Measurements from ENCODE around the gene PLA2G2E. TPM values are rescaled to one million over a fixed set of nuclear protein-coding genes. Genes with fewer than 3 reads are reported as not detected.

Gene PLA2G2E
- total RNA-seq, 6 experiments from 2014 or later, result not detected

- DNase-seq, result no peak
- intact Hi-C loops (cut with DNase I), result no loop called here
- Histone ChIP-seq H3K27ac (no peak overlapping the region), H3K27me3 (no peaks in the 10 kb centered on the region), H3K4me3 (no peak overlapping the region), H3K36me3 (no peaks in the 10 kb centered on the region), H3K9me3 (no peaks in the 10 kb centered on the region), H3K4me1 (peaks cover 0 to 3% (median 0%) of the 10 kb centered on the region in 4 donors)
- no peak for TF ChIP-seq CTCF (IDR thresholded peaks at IDR 0.05)
- TF ChIP-seq POLR2A (IDR thresholded peaks at IDR 0.05), result no peak
- ATAC-seq, result no peak
- 60% methylated on average over 8 of the region's 19 CpGs for WGBS (ENCODE audit: insufficient coverage, low coverage, low lambda C conversion rate, missing lambda C conversion rate)
Measured at GRCh38 chr1:19877821-19878636, 45.4 kb downstream of the PLA2G2E start.

DNA sequence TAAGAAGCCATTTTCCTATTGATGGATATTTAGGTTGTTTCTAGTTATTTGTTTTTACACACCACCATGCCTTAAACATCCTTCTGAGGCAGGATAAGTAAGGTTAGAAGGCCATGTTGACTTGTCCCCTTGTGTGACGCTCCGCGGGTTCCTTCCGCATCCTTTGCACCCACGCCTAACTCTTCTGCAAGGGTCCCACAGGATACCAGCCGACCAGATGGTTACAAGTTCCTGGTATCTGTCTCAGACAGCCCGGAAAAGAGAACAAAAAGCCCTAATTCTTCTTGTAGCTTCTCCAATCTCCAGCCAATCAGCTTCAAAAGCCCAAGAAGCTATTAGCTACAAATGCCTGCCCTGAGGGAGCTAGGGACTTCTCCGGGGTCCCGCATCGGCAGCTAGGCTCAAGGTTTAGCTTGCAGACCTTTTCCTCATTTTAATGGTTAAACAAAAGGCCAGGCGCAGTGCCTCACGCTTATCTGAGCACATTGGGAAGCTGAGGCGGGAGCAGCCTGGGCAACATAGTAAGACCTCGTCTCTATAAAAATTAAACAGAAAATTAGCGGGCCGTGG, 46.2 kb downstream of the PLA2G2E start:
- Histone ChIP-seq H3K4me3 (no peak overlapping the region), H3K36me3 (no peaks in the 10 kb centered on the region), H3K27ac (no peak overlapping the region), H3K4me1 (no peaks in the 10 kb centered on the region), H3K27me3 (no peaks in the 10 kb centered on the region), H3K9me3 (no peaks in the 10 kb centered on the region)
- DNase-seq (no peak), ATAC-seq (no peak)
- 69% methylated on average over 16 of the region's 16 CpGs for WGBS (ENCODE audit: insufficient coverage, low coverage, low lambda C conversion rate, missing lambda C conversion rate)
- intact Hi-C loops (cut with DNase I), result no loop called here
- no peak for TF ChIP-seq POLR2A (IDR thresholded peaks at IDR 0.05)
- no peak for TF ChIP-seq CTCF (IDR thresholded peaks at IDR 0.05)

- intact Hi-C loops (cut with DNase I), result no loop called here
- TF ChIP-seq POLR2A (IDR thresholded peaks at IDR 0.05) (no peak), CTCF (IDR thresholded peaks at IDR 0.05) (peak; percentile 12 to 47 (median 42))
- H3K27me3 ChIP-seq, result no peaks in the 10 kb centered on the region
- ATAC-seq, result peak; percentile 72 to 98 (median 78)
- H3K36me3 ChIP-seq, result no peaks in the 10 kb centered on the region
- DNase-seq, result peak in 2 of 3 donors; percentile 57 to 63
- no peaks in the 10 kb centered on the region for H3K9me3 ChIP-seq
- WGBS (ENCODE audit: insufficient coverage, low coverage, low lambda C conversion rate, missing lambda C conversion rate), result 34% methylated on average over 6 of the region's 7 CpGs
- H3K4me3 ChIP-seq, result no peak overlapping the region
- no peaks in the 10 kb centered on the region for H3K4me1 ChIP-seq
- no peak overlapping the region for H3K27ac ChIP-seq
Measured at GRCh38 chr1:19872190-19872589, 51.2 kb downstream of the PLA2G2E start.

Other genes starting within 250 kb of the PLA2G2E start
- gene TMCO4, start 123.7 kb downstream of the PLA2G2E start, total RNA-seq, result 10 to 100 TPM in 3 of 6 experiments, 1 to 10 TPM in 3; 6.4 to 13.5 (median 9.8) TPM
- gene RNF186, start 108.3 kb downstream of the PLA2G2E start, total RNA-seq, result 1 to 10 TPM in 1 of 6 experiments, under 1 TPM in 3, not detected in 2; 0.30 to 2.9 (median 0.53) TPM
- gene OTUD3, start 41.2 kb downstream of the PLA2G2E start, total RNA-seq, result 1 to 10 TPM in 5 of 6 experiments, under 1 TPM in 1; 0.98 to 3.4 (median 1.3) TPM
- 1,000 to 10,000 TPM in 1 of 6 experiments, 100 to 1,000 TPM in 5; 109 to 1,136 (median 151) TPM for gene PLA2G2A, start 56.0 kb upstream of the PLA2G2E start, total RNA-seq
- 1 to 10 TPM in 5 of 6 experiments, under 1 TPM in 1; 0.62 to 4.8 (median 3.2) TPM for gene PLA2G5, start 146.6 kb upstream of the PLA2G2E start, total RNA-seq
- under 1 TPM in 1 of 6 experiments, not detected in 5; 0.10 TPM for gene PLA2G2D, start 195.9 kb upstream of the PLA2G2E start, total RNA-seq
- gene PLA2G2F, start 215.7 kb upstream of the PLA2G2E start, total RNA-seq, result not detected